GM19468 (cell line): ENCODE data around the gene TRMT1.

Source experiments
- ATAC-seq: cut with Tn5 transposase; IDR thresholded peaks from one replicate; pipeline ENCODE4 v1.9.1; 2021; ENCODE audit warnings: mild to moderate bottlenecking, moderate library complexity, moderate number of reproducible peaks; ENCODE audit not compliant: unreplicated experiment; ENCODE audit errors: extremely low read depth

Gene TRMT1

GRCh38 chr19:13057744-13058143 lies 58.8 kb downstream of the TRMT1 start:
- no peak for ATAC-seq

GRCh38 chr19:13057147-13057572 lies 59.4 kb downstream of the TRMT1 start:
- ATAC-seq, result no peak

GRCh38 chr19:13056052-13056660 lies 60.4 kb downstream of the TRMT1 start:
- no peak for ATAC-seq

- ATAC-seq, result no peak
Observed at GRCh38 chr19:13055213-13056051, 61.1 kb downstream of the TRMT1 start.
